K562 (cell line): ENCODE data around the gene CNKSR2.

Experiments
- CAMTA2 ChIP-seq: fragments of 250-450 bp; sonication (Bioruptor Pico); conservative IDR thresholded peaks from 2 replicates; pipeline ENCODE4 v1.5.1; 2022
- CBX3 ChIP-seq, 2 experiments: IDR thresholded peaks; 1 replicate in 1 of 2; 2 replicates in 1 of 2; pipeline ENCODE4 v1.6.1; 2012; ENCODE audit warnings: inconsistent platforms in 2 of 2, low read length in 2 of 2, borderline replicate concordance in 1 of 2, control low read depth in 1 of 2
- CEBPB ChIP-seq: fragments of 450-650 bp; IDR thresholded peaks from 2 replicates; pipeline ENCODE4 v1.6.1; 2016; ENCODE audit warnings: missing genetic modification characterization, missing compliant biosample characterization
- CHD1 ChIP-seq: fragments of 200-600 bp; sonication (generic); IDR thresholded peaks from one replicate; pipeline ENCODE4 v1.6.1; 2012; ENCODE audit warnings: mild to moderate bottlenecking, moderate library complexity, low read length, inconsistent platforms
- POLR2AphosphoS5 ChIP-seq: IDR thresholded peaks from 2 replicates; pipeline ENCODE4 v1.6.1; 2011; ENCODE audit warnings: mild to moderate bottlenecking, low read depth, low read length, moderate library complexity; ENCODE audit not compliant: control insufficient read depth, insufficient read depth
- ZBTB7A ChIP-seq: IDR thresholded peaks from 2 replicates; pipeline ENCODE4 v1.6.1; 2011; ENCODE audit warnings: low read depth, mild to moderate bottlenecking, low read length, moderate library complexity, borderline replicate concordance; ENCODE audit not compliant: control insufficient read depth
- ZNF444 ChIP-seq: fragments of 250-450 bp; sonication (Bioruptor Pico); IDR thresholded peaks from 2 replicates; pipeline ENCODE4 v1.4.0; 2020; ENCODE audit warnings: mild to moderate bottlenecking, moderate library complexity
- TF ChIP-seq, protein P1 (sequence below), 2 experiments: fragments of 450-650 bp; formaldehyde crosslinking in 1 of 2; IDR thresholded peaks; 2 replicates each; pipeline versions ENCODE4 v1.4.0 to v1.6.1; 2014 to 2020; ENCODE audit warnings: mild to moderate bottlenecking in 2 of 2, borderline replicate concordance in 1 of 2, low read depth in 1 of 2
- TF ChIP-seq, protein P2 (sequence below), 3 experiments: IDR thresholded peaks in 2 of 3; conservative IDR thresholded peaks in 1 of 3; 2 replicates each; pipeline ENCODE4 v1.5.1; 2011 to 2012; ENCODE audit warnings: low read length in 3 of 3, mild to moderate bottlenecking in 3 of 3, control low read depth in 2 of 3, improper control_type of control experiment in 1 of 3, inconsistent platforms in 1 of 3, low read depth in 1 of 3, mixed read lengths in 1 of 3, moderate library complexity in 1 of 3; ENCODE audit not compliant: insufficient read depth in 2 of 3

DNA sequence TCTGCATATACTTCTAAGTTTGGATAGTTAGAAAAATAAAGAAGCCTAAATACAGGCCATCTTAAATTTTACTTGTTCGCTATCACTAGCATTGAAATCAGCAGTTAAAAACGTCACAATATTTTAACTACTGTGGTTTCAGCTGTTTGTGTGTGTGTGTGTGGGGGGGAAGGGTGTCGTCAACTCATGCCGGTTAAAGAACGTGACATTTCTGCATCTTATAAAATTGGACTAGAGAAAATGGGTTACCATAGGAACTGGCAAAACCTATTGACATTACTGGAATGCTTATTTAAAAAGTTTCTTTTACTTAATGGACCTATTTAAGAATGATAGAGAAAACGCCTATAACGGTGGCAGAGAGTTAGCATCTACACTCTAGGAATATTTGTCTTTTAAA, 1.2 kb upstream of the CNKSR2 start:
- TF ChIP-seq, protein P1, sequence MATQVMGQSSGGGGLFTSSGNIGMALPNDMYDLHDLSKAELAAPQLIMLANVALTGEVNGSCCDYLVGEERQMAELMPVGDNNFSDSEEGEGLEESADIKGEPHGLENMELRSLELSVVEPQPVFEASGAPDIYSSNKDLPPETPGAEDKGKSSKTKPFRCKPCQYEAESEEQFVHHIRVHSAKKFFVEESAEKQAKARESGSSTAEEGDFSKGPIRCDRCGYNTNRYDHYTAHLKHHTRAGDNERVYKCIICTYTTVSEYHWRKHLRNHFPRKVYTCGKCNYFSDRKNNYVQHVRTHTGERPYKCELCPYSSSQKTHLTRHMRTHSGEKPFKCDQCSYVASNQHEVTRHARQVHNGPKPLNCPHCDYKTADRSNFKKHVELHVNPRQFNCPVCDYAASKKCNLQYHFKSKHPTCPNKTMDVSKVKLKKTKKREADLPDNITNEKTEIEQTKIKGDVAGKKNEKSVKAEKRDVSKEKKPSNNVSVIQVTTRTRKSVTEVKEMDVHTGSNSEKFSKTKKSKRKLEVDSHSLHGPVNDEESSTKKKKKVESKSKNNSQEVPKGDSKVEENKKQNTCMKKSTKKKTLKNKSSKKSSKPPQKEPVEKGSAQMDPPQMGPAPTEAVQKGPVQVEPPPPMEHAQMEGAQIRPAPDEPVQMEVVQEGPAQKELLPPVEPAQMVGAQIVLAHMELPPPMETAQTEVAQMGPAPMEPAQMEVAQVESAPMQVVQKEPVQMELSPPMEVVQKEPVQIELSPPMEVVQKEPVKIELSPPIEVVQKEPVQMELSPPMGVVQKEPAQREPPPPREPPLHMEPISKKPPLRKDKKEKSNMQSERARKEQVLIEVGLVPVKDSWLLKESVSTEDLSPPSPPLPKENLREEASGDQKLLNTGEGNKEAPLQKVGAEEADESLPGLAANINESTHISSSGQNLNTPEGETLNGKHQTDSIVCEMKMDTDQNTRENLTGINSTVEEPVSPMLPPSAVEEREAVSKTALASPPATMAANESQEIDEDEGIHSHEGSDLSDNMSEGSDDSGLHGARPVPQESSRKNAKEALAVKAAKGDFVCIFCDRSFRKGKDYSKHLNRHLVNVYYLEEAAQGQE (IDR thresholded peaks at IDR 0.05; ENCODE audit: borderline replicate concordance): no peak
- TF ChIP-seq, protein P1 (CRISPR knock-in tag; IDR thresholded peaks at IDR 0.05; ENCODE audit: low read depth): no peak
- TF ChIP-seq CEBPB (tag) (no peak), POLR2AphosphoS5 (no peak), ZNF444 (no peak), CBX3 (IDR thresholded peaks at IDR 0.05; ENCODE audit: borderline replicate concordance in 1 of 2, low read length in 2 of 2) (no peak), CAMTA2 (CRISPR knock-in tag) (no peak), CHD1 (no peak), ZBTB7A (no peak)
- TF ChIP-seq, protein P2, sequence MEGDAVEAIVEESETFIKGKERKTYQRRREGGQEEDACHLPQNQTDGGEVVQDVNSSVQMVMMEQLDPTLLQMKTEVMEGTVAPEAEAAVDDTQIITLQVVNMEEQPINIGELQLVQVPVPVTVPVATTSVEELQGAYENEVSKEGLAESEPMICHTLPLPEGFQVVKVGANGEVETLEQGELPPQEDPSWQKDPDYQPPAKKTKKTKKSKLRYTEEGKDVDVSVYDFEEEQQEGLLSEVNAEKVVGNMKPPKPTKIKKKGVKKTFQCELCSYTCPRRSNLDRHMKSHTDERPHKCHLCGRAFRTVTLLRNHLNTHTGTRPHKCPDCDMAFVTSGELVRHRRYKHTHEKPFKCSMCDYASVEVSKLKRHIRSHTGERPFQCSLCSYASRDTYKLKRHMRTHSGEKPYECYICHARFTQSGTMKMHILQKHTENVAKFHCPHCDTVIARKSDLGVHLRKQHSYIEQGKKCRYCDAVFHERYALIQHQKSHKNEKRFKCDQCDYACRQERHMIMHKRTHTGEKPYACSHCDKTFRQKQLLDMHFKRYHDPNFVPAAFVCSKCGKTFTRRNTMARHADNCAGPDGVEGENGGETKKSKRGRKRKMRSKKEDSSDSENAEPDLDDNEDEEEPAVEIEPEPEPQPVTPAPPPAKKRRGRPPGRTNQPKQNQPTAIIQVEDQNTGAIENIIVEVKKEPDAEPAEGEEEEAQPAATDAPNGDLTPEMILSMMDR (IDR thresholded peaks at IDR 0.05 in 2 of 3, conservative IDR thresholded peaks at IDR 0.05 in 1 of 3; ENCODE audit: insufficient read depth in 2 of 3, low read depth in 1 of 3, low read length in 3 of 3): no peak
